COLO668 (cell line): ENCODE data around the gene ME3.

Source experiments
- DNase-seq: peaks from one replicate; lab custom pipeline; 2025; ENCODE audit not compliant: unreplicated experiment; lab: John Stamatoyannopoulos, UW

The ME3 gene

GRCh38 chr11:86672007-86672621 is at the start of gene ME3:
Gene ME3 (minus strand): TSS chr11:86672616.
- peak; percentile 82 for DNase-seq

DNA sequence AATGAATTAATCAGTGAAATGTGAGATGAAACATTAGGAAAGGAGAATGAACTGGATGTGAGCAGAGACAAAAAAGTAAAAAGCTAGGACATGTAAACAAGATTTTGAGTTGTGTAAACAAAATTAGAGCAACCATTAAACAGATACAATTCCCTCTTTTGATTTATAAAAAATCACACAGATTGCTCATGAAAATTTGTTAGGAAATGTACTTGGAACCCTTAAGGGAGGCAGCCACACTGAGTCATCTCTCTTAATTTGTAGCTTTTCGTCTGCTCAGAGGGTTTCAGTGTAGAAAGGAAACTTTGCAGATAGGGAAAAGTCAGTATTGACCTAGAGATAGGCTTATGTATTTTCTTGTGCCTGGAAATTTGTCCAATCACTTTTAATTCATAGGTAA is 49.6 kb upstream of the ME3 start:
- no peak for DNase-seq

GRCh38 chr11:86720546-86720945 is 48.1 kb upstream of the ME3 start:
- DNase-seq: no peak

- DNase-seq: no peak
These were observed 47.5 kb upstream of the ME3 start for GRCh38 chr11:86719781-86720463.

DNA sequence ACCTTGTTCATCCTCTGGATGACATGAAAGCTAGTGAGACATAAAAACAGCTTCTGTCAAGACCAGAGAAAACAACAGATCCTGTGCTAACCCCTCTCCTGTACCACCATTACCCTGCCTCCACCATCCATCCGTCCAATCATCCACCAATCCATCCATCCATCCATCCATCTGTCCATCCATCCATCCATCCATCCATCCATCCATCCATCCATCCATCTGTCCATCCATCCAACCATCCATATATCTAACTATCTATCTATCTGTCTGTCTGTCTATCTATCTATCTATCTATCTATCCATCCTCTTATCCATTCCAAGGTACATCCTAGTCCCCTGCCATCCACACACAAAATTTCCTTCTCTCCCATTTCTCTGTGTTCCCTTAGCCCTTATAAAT is 46.6 kb upstream of the ME3 start:
- DNase-seq: no peak

DNA sequence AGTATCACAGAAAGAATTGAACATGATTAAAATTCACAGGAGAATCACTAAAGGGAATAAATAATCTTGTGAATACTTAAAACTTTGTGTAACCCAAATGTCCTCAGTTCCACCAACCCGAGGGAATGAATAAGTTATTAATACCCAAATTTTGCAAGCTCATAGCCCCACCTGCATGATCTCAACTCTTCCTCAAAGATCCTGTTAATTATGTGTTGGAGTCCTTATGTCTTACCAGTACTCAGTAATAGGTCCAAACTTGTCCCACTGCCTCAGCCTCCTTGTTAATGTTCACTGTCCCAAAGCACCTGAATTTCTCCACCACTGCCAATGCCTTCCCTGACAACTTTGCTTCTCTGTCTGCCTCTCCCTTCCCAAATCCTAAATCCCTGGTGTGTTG is 46.1 kb upstream of the ME3 start:
- no peak for DNase-seq

GRCh38 chr11:86717817-86718501 is 45.5 kb upstream of the ME3 start:
- DNase-seq: no peak

DNA sequence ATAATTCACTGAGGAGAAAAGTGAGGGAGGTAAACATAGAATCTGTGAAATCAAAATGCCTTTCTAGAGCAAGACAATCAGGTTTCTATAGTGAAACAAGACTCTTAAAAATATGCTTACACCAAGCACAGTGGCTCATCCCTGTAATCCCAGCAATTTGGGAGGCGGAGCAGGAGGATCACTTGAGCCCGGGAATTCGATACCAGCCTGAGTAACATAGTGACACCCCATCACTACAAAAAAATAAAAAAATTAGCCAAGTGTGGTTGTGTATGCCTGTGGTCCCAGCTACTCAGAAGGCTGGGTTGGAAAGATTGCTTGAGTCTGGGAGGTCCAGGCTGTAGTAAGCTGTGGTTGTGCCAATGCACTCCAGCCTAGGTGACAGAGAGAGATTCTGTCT is 43.2 kb upstream of the ME3 start:
- no peak for DNase-seq

GRCh38 chr11:86713552-86713951 is 41.1 kb upstream of the ME3 start:
- DNase-seq: no peak

- no peak for DNase-seq
These were observed 38.5 kb upstream of the ME3 start for GRCh38 chr11:86710936-86711335.

DNA sequence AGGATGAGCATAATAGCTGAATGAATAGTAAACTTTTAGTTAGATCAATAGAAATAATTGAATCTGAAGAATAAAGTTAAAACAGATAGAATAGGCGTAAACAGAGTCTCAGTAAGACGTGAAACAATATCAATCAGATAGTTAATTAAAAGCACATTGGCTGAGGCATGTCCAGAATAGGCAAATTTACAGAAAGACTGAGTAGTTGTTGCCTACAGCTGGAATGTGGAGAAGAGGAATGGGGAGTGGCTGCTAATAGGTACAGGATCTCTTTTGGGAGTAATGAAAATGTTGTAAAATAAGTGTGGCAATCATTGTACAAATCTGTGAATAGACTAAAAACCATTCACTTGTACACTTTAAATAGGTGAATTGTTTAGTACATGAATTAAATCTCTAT is 36.3 kb upstream of the ME3 start:
- no peak for DNase-seq

GRCh38 chr11:86706338-86707131 is 34.1 kb upstream of the ME3 start:
- no peak for DNase-seq

DNA sequence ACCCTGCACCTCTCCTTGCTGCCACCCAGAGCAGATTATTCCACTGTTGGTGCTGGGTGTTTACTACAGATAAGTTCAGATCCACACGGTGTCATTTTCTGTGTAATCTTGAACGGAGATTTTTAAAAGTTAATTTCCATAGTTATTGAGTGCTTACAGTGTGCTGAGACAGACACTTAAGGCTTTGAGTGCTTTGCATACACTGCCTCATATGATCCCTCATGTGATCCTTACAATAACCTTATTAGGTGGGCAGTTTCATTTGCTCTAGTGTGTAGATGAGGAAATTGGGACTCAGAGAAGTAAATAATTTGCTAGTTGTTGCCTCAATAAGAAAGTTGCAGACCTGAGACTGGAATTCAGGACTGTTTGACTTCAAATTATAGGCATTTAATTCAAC is 32.3 kb upstream of the ME3 start:
- DNase-seq: no peak

DNA sequence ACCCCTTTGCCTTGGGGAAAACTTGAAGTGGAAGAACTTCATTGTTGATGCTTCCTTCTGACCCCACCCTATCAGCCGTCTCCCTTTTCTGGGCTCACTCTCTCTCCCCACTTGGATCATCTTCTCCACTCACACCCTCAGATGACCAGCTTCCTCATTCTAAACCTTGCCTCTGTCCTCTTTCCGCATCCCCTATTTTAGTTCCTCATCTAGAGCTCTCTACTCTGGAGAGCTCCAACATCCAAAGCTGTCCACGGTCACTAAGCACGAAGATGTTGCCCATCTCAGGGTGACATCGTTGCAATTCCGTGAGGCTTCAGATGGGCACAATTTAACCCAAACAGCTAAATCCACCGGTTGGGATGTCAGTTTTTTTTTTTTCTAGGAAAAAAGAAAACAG is 31.6 kb upstream of the ME3 start:
- DNase-seq: no peak

- DNase-seq: no peak
These were observed 30.0 kb upstream of the ME3 start for GRCh38 chr11:86702220-86702983.

GRCh38 chr11:86699040-86699791 is 26.8 kb upstream of the ME3 start:
- DNase-seq: no peak

GRCh38 chr11:86698639-86699038 is 26.2 kb upstream of the ME3 start:
- DNase-seq: no peak

GRCh38 chr11:86696451-86696850 is 24.0 kb upstream of the ME3 start:
- DNase-seq: no peak

GRCh38 chr11:86696004-86696403 is 23.6 kb upstream of the ME3 start:
- no peak for DNase-seq

- no peak for DNase-seq
These were observed 23.0 kb upstream of the ME3 start for GRCh38 chr11:86695373-86695772.
